K562 (cell line): ENCODE results near the gene TAF1A. TPM values are rescaled to one million over a fixed set of nuclear protein-coding genes. Genes with fewer than 3 reads are reported as not detected.

Source experiments
- GABPB2 ChIP-seq: fragments of 250-450 bp; sonication (Bioruptor Pico); conservative IDR thresholded peaks from 2 replicates; pipeline ENCODE4 v1.5.1; 2021; ENCODE audit warnings: mild to moderate bottlenecking
- GATAD2A ChIP-seq: fragments of 450-650 bp; IDR thresholded peaks from 2 replicates; pipeline ENCODE4 v1.6.1; 2017
- GTF2F1 ChIP-seq: IDR thresholded peaks from 2 replicates; pipeline ENCODE4 v1.6.1; 2011; ENCODE audit warnings: low read depth, low read length, improper control_type of control experiment
- HDAC1 ChIP-seq, 2 experiments: fragments of 450-650 bp; IDR thresholded peaks; 2 replicates each; pipeline ENCODE4 v1.6.1; 2016 to 2017; ENCODE audit warnings: inconsistent platforms in 1 of 2, mild to moderate bottlenecking in 1 of 2, moderate library complexity in 1 of 2
- MAFG ChIP-seq: fragments of 450-650 bp; conservative IDR thresholded peaks from 2 replicates; pipeline ENCODE4 v1.6.1; 2016; ENCODE audit warnings: missing genetic modification characterization, missing compliant biosample characterization
- NFATC3 ChIP-seq: fragments of 450-650 bp; IDR thresholded peaks from 2 replicates; pipeline ENCODE4 v1.6.1; 2017; ENCODE audit warnings: mild to moderate bottlenecking
- NFE2 ChIP-seq: IDR thresholded peaks from 2 replicates; pipeline ENCODE4 v1.6.1; 2014; ENCODE audit warnings: antibody characterized with exemption, low read depth
- NR1H2 ChIP-seq: sonication (generic); formaldehyde crosslinking; IDR thresholded peaks from 2 replicates; pipeline ENCODE4 v1.4.0; 2020; ENCODE audit warnings: mild to moderate bottlenecking, missing genetic modification reagents
- NR4A1 ChIP-seq, 2 experiments: fragments of 250-450 bp in 1 of 2; fragments of 450-650 bp in 1 of 2; sonication (Bioruptor Pico) in 1 of 2; IDR thresholded peaks; 2 replicates each; pipeline versions ENCODE4 v1.4.0 to v1.6.1; 2016 to 2020; ENCODE audit warnings: mild to moderate bottlenecking in 2 of 2, missing compliant biosample characterization in 1 of 2, missing genetic modification characterization in 1 of 2, moderate library complexity in 1 of 2
- PHF8 ChIP-seq: fragments of 200-600 bp; sonication (generic); IDR thresholded peaks from 2 replicates; pipeline ENCODE4 v1.6.1; 2012; ENCODE audit warnings: mixed run types, mild to moderate bottlenecking, inconsistent platforms, low read length, moderate library complexity, borderline replicate concordance
- POLR2B ChIP-seq: fragments of 450-650 bp; IDR thresholded peaks from 2 replicates; pipeline ENCODE4 v1.6.1; 2018; ENCODE audit warnings: low read depth; ENCODE audit not compliant: partially characterized antibody
- TARDBP ChIP-seq: fragments of 450-650 bp; IDR thresholded peaks from 2 replicates; pipeline ENCODE4 v1.6.1; 2016
- TOE1 ChIP-seq, 2 experiments: fragments of 450-650 bp in 1 of 2; sonication (generic) in 1 of 2; formaldehyde crosslinking in 1 of 2; IDR thresholded peaks; 2 replicates each; pipeline versions ENCODE4 v1.7.1 to v1.8.0; 2016 to 2022; ENCODE audit warnings: borderline replicate concordance in 2 of 2, mild to moderate bottlenecking in 2 of 2, antibody characterized with exemption in 1 of 2, inconsistent platforms in 1 of 2, low read depth in 1 of 2, missing genetic modification reagents in 1 of 2, moderate library complexity in 1 of 2
- TSC22D4 ChIP-seq: fragments of 450-650 bp; IDR thresholded peaks from 2 replicates; pipeline ENCODE4 v1.6.1; 2016; ENCODE audit warnings: missing genetic modification characterization, missing biosample characterization, control low read depth
- XRCC4 ChIP-seq: IDR thresholded peaks from one replicate; pipeline ENCODE4 v1.6.1; 2011; ENCODE audit not compliant: insufficient read depth, insufficient read length; ENCODE audit errors: extremely low read depth
- ZFP91 ChIP-seq: sonication (generic); formaldehyde crosslinking; IDR thresholded peaks from 2 replicates; pipeline ENCODE4 v1.8.0; 2022; ENCODE audit warnings: mild to moderate bottlenecking, missing genetic modification reagents
- ZHX1 ChIP-seq: fragments of 150-350 bp; conservative IDR thresholded peaks from 2 replicates; pipeline ENCODE4 v1.6.1; 2014; ENCODE audit warnings: low read length
- ZNF140 ChIP-seq: fragments of 250-450 bp; sonication (Bioruptor Pico); IDR thresholded peaks from 2 replicates; pipeline ENCODE4 v1.8.0; 2021; ENCODE audit warnings: moderate library complexity, mild to moderate bottlenecking, inconsistent platforms
- ZNF57 ChIP-seq: fragments of 450-650 bp; formaldehyde crosslinking; IDR thresholded peaks from 2 replicates; pipeline ENCODE4 v1.4.0; 2020; ENCODE audit warnings: mild to moderate bottlenecking, moderate library complexity
- ZNF780A ChIP-seq: fragments of 250-450 bp; sonication (Bioruptor Pico); IDR thresholded peaks from 2 replicates; pipeline ENCODE4 v1.5.0; 2021; ENCODE audit warnings: mild to moderate bottlenecking
- polyA plus RNA-seq, 8 experiments: library from polyadenylated mRNA; depleted of rRNA in 4 of 8; stranded (reverse) in 5 of 8; unstranded in 3 of 8; fragments of >200 nt; fragmentation: Nextera tagmentation in 2 of 8; fragmentation: Illumina TruSeq in 1 of 8; extraction: Ambion mirVana in 2 of 8; extraction: Trizol in 1 of 8; gene quantifications; 2 replicates each; pipeline versions ENCODE4 v1.2.1 to v1.2.3, GENCODE V29; 2011 to 2014; ENCODE audit warnings: inconsistent platforms in 1 of 8, missing spikeins in 1 of 8
- total RNA-seq, 7 experiments: library from RNA; depleted of rRNA in 6 of 7; stranded (reverse); fragments of >200 nt in 6 of 7; fragmentation: Illumina TruSeq in 2 of 7; extraction: Trizol in 2 of 7; gene quantifications; 2 replicates each; pipeline versions ENCODE4 v1.2.1 to v1.2.3, GENCODE V29; 2011 to 2021; ENCODE audit warnings: low replicate concordance in 1 of 7
- TF ChIP-seq, protein P1 (sequence below): fragments of 450-650 bp; formaldehyde crosslinking; IDR thresholded peaks from 2 replicates; pipeline ENCODE4 v1.4.0; 2022; ENCODE audit warnings: mild to moderate bottlenecking, moderate library complexity
- TF ChIP-seq, protein P2 (sequence below): fragments of 450-650 bp; IDR thresholded peaks from one replicate; pipeline ENCODE4 v1.6.1; 2018; ENCODE audit warnings: mild to moderate bottlenecking, moderate library complexity; ENCODE audit not compliant: partially characterized antibody

Gene TAF1A
- total and polyA plus RNA-seq, 9 of the 15 experiments (the other 6 are each of a cell fraction or from before 2014, with no cell fraction given) = 17.8 to 36.8 (median 25.3) TPM

DNA sequence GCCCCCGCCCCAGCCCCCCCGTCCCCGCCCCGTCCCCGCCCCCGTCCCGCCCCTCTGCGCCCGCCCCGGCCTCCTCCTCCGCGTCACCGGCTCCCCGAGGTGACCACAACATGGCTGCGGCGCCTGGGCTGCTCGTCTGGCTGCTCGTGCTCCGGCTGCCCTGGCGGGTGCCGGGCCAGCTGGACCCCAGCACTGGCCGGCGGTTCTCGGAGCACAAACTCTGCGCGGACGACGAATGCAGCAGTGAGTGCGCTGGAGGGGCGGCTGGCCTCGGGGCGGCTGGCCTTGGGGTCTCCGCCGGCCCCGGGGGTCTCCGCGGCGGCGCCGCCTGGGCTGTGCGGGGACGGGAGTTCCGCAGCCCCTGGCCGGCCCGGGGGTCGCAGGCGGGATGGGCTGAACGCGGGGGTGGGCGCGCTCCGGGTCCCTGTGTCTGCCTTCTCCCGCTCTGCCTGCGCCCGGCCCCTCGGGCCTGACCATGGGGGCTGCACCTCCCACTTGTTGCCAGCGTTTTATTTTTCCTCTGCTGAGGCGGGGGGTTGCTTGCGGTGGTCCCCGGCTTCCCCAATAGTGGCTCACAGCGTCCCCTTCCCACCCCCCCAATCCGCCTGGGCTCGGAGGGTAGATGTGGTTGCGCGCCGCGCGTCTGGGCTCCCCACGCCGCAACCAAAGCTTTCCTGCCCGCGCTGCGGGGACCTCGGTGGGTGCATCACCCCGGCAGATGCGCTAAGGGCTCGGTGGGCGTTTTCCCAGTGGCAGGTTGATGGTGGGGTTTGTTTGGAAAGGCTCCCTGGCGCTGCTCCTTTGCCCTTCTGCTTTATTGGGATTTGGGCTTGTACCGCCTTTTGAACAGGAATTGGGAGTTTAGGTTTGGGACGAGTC lies 28.5 kb upstream of the TAF1A start, which contains the start of gene MIA3 (continued):
- TF ChIP-seq NR1H2 = no peak
- no peak for TF ChIP-seq TARDBP
- TF ChIP-seq, protein P1, sequence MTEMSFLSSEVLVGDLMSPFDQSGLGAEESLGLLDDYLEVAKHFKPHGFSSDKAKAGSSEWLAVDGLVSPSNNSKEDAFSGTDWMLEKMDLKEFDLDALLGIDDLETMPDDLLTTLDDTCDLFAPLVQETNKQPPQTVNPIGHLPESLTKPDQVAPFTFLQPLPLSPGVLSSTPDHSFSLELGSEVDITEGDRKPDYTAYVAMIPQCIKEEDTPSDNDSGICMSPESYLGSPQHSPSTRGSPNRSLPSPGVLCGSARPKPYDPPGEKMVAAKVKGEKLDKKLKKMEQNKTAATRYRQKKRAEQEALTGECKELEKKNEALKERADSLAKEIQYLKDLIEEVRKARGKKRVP (CRISPR knock-in tag) = peak; percentile 41; the same call in 1 of the 2 replicates
- no peak for TF ChIP-seq NFE2
- no peak for TF ChIP-seq NR4A1 (CRISPR knock-in tag; IDR thresholded peaks at IDR 0.05)
- no peak for TF ChIP-seq NR4A1 (tag; IDR thresholded peaks at IDR 0.05)
- TF ChIP-seq ZNF140 (CRISPR knock-in tag) = no peak
- TF ChIP-seq NFATC3 = no peak
- TF ChIP-seq ZNF780A = no peak
- TF ChIP-seq PHF8 = peak; percentile 85
- TF ChIP-seq HDAC1 (IDR thresholded peaks at IDR 0.05) = peak in 1 of 2 experiments; percentile 43; a peak in 1 of 4 replicates
- TF ChIP-seq, protein P2, sequence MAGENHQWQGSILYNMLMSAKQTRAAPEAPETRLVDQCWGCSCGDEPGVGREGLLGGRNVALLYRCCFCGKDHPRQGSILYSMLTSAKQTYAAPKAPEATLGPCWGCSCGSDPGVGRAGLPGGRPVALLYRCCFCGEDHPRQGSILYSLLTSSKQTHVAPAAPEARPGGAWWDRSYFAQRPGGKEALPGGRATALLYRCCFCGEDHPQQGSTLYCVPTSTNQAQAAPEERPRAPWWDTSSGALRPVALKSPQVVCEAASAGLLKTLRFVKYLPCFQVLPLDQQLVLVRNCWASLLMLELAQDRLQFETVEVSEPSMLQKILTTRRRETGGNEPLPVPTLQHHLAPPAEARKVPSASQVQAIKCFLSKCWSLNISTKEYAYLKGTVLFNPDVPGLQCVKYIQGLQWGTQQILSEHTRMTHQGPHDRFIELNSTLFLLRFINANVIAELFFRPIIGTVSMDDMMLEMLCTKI = no peak
- no peak for TF ChIP-seq GATAD2A
- TF ChIP-seq ZHX1 = no peak
- no peak for TF ChIP-seq XRCC4
- TF ChIP-seq TSC22D4 (tag) = no peak
- no peak for TF ChIP-seq MAFG (tag)
- no peak for TF ChIP-seq ZNF57
- TF ChIP-seq POLR2B = peak; percentile 66
- no peak for TF ChIP-seq GABPB2 (CRISPR knock-in tag)
- TF ChIP-seq ZFP91 = no peak
- TF ChIP-seq GTF2F1 = no peak
- no peak for TF ChIP-seq TOE1 (IDR thresholded peaks at IDR 0.05; ENCODE audit: borderline replicate concordance)
- TF ChIP-seq TOE1 (CRISPR knock-in tag; IDR thresholded peaks at IDR 0.05; ENCODE audit: borderline replicate concordance, low read depth) = no peak
